HepG2 (cell line): ENCODE data around the gene GALR2. TPM values are rescaled to one million over a fixed set of nuclear protein-coding genes. Genes with fewer than 3 reads are reported as not detected.

Experiments
- GFI1 ChIP-seq: sonication (generic); formaldehyde crosslinking; IDR thresholded peaks from 2 replicates; pipeline ENCODE4 v1.5.0; 2020; ENCODE audit warnings: missing genetic modification reagents, mild to moderate bottlenecking, borderline replicate concordance
- KDM4B ChIP-seq: sonication (generic); formaldehyde crosslinking; IDR thresholded peaks from 2 replicates; pipeline ENCODE4 v1.4.0; 2020; ENCODE audit warnings: missing genetic modification reagents
- NONO ChIP-seq, 2 experiments: fragments of 450-650 bp in 1 of 2; sonication (generic) in 1 of 2; formaldehyde crosslinking in 1 of 2; IDR thresholded peaks in 1 of 2; conservative IDR thresholded peaks in 1 of 2; 2 replicates each; pipeline versions ENCODE4 v1.6.1 to v1.8.0; 2017 to 2022; ENCODE audit warnings: mild to moderate bottlenecking in 1 of 2, missing genetic modification reagents in 1 of 2, moderate library complexity in 1 of 2
- SP2 ChIP-seq: sonication (generic); formaldehyde crosslinking; IDR thresholded peaks from 2 replicates; pipeline ENCODE4 v1.5.1; 2020; ENCODE audit warnings: mild to moderate bottlenecking, missing genetic modification reagents
- THAP11 ChIP-seq: IDR thresholded peaks from 2 replicates; pipeline ENCODE4 v1.6.1; 2016; ENCODE audit warnings: missing biosample characterization, missing genetic modification reagents
- ZBTB7B ChIP-seq: sonication (generic); formaldehyde crosslinking; IDR thresholded peaks from 2 replicates; pipeline ENCODE4 v1.4.0; 2020; ENCODE audit warnings: missing genetic modification reagents
- ZC3H13 ChIP-seq: sonication (generic); formaldehyde crosslinking; IDR thresholded peaks from 2 replicates; pipeline ENCODE4 v1.8.1; 2023; ENCODE audit warnings: mild to moderate bottlenecking, missing genetic modification reagents, moderate library complexity
- ZNF3 ChIP-seq: IDR thresholded peaks from 2 replicates; pipeline ENCODE4 v1.7.0; 2017; ENCODE audit warnings: inconsistent platforms
- ZNF564 ChIP-seq: sonication (generic); formaldehyde crosslinking; IDR thresholded peaks from 2 replicates; pipeline ENCODE4 v1.8.1; 2023; ENCODE audit warnings: mild to moderate bottlenecking, missing genetic modification reagents
- ZNF749 ChIP-seq: sonication (generic); formaldehyde crosslinking; IDR thresholded peaks from 2 replicates; pipeline ENCODE4 v1.8.0; 2022; ENCODE audit warnings: mild to moderate bottlenecking, missing genetic modification reagents, moderate library complexity, borderline replicate concordance
- polyA plus RNA-seq, 8 experiments: library from polyadenylated mRNA; depleted of rRNA in 3 of 8; stranded (reverse) in 7 of 8; unstranded in 1 of 8; fragments of >200 nt; fragmentation: Illumina TruSeq in 4 of 8; extraction: Trizol in 4 of 8; gene quantifications; 2 replicates each; pipeline versions ENCODE4 v1.2.1 to v1.2.3, GENCODE V29; 2011 to 2016; ENCODE audit warnings: low read depth in 4 of 8, missing spikeins in 1 of 8, mixed read lengths in 1 of 8; ENCODE audit not compliant: insufficient read depth in 1 of 8
- total RNA-seq, 5 experiments: library from RNA; depleted of rRNA; stranded (reverse); fragments of >200 nt; fragmentation: Illumina TruSeq; extraction: Trizol; gene quantifications; 2 replicates each; pipeline ENCODE4 v1.2.3, GENCODE V29; 2016; ENCODE audit warnings: low read depth in 1 of 5
- TF ChIP-seq, protein P1 (sequence below): sonication (generic); formaldehyde crosslinking; IDR thresholded peaks from 2 replicates; pipeline ENCODE4 v1.5.0; 2020; ENCODE audit warnings: missing genetic modification reagents
- TF ChIP-seq, protein P2 (sequence below): sonication (generic); formaldehyde crosslinking; IDR thresholded peaks from 2 replicates; pipeline ENCODE4 v1.4.0; 2020; ENCODE audit warnings: missing genetic modification reagents; ENCODE audit errors: not compliant biosample characterization
- TF ChIP-seq, protein P3 (sequence below): sonication (generic); formaldehyde crosslinking; IDR thresholded peaks from 2 replicates; pipeline ENCODE4 v1.4.0; 2020; ENCODE audit warnings: missing genetic modification reagents, mild to moderate bottlenecking, borderline replicate concordance
- TF ChIP-seq, protein P4 (sequence below): sonication (generic); formaldehyde crosslinking; IDR thresholded peaks from 2 replicates; pipeline ENCODE4 v1.4.0; 2020; ENCODE audit warnings: missing genetic modification reagents
- TF ChIP-seq, protein P5 (sequence below), 2 experiments: fragments of 450-650 bp in 1 of 2; sonication (generic) in 1 of 2; formaldehyde crosslinking; IDR thresholded peaks; 2 replicates each; pipeline versions ENCODE4 v1.5.0 to v1.8.0; 2020 to 2022; ENCODE audit warnings: mild to moderate bottlenecking in 1 of 2, missing genetic modification reagents in 1 of 2
- TF ChIP-seq, protein P6 (sequence below): sonication (generic); formaldehyde crosslinking; IDR thresholded peaks from 2 replicates; pipeline ENCODE4 v1.5.0; 2020; ENCODE audit warnings: mild to moderate bottlenecking, missing genetic modification reagents

Gene GALR2
- total and polyA plus RNA-seq, 2 of the 13 experiments (the other 11 are each of a cell fraction or from before 2014, with no cell fraction given) = 0.48 to 0.58 TPM

DNA sequence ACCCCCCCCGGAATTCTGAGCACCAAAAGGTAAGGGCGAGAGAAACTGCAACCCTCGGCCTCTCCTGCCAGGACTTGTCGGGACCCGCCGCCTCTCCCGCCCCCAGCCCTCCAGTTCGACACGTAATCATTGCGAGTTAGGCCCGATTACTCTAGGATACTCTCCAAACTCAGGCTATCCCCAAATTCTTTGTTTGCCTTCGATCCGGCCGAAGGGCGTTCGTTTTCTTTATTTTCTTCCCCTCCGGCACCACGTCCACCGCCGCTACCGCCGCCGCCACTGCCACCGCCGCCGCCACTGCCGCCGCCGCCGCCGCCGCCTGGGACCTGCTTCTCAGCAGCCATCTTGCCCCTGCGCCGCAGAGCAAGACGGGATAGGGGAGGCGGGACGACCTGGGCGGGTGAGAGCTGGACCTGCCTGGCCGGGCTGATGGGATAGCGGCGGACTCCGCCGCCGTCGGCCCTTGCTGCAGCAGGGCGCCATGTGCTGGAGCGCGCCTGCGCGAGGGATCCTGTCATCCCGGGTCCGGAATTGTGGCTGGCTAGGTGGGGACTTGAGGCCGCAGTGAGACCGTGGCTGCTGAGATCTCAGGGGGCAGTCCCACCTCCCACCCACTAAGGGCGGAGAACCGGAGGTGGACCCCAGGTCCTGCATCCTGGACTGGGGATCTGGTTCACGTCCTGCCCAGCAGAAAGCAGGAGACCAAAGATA lies 2.3 kb upstream of the GALR2 start, which contains the start of gene SRP68 (continued):
- TF ChIP-seq, protein P1, sequence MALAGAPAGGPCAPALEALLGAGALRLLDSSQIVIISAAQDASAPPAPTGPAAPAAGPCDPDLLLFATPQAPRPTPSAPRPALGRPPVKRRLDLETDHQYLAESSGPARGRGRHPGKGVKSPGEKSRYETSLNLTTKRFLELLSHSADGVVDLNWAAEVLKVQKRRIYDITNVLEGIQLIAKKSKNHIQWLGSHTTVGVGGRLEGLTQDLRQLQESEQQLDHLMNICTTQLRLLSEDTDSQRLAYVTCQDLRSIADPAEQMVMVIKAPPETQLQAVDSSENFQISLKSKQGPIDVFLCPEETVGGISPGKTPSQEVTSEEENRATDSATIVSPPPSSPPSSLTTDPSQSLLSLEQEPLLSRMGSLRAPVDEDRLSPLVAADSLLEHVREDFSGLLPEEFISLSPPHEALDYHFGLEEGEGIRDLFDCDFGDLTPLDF = 0 out of 2 replicates have a peak, but pooled peaks have one; percentile 69
- TF ChIP-seq NONO (IDR thresholded peaks at IDR 0.05) (no peak), NONO (CRISPR knock-in tag; conservative IDR thresholded peaks at IDR 0.05) (peak; percentile 99), KDM4B (CRISPR knock-in tag) (peak; percentile 97), ZBTB7B (CRISPR knock-in tag) (no peak), ZC3H13 (CRISPR knock-in tag) (peak; percentile 81), GFI1 (CRISPR knock-in tag) (peak; percentile 62; the same call in 1 of the 2 replicates), THAP11 (CRISPR knock-in tag) (peak; percentile 95), ZNF3 (CRISPR knock-in tag) (0 out of 2 replicates have a peak, but pooled peaks have one; percentile 29), ZNF749 (CRISPR knock-in tag) (peak; percentile 96; the same call in 1 of the 2 replicates), ZNF564 (CRISPR knock-in tag) (no peak), SP2 (peak; percentile 76)
- TF ChIP-seq, protein P2, sequence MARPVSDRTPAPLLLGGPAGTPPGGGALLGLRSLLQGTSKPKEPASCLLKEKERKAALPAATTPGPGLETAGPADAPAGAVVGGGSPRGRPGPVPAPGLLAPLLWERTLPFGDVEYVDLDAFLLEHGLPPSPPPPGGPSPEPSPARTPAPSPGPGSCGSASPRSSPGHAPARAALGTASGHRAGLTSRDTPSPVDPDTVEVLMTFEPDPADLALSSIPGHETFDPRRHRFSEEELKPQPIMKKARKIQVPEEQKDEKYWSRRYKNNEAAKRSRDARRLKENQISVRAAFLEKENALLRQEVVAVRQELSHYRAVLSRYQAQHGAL = peak; percentile 40
- TF ChIP-seq, protein P3, sequence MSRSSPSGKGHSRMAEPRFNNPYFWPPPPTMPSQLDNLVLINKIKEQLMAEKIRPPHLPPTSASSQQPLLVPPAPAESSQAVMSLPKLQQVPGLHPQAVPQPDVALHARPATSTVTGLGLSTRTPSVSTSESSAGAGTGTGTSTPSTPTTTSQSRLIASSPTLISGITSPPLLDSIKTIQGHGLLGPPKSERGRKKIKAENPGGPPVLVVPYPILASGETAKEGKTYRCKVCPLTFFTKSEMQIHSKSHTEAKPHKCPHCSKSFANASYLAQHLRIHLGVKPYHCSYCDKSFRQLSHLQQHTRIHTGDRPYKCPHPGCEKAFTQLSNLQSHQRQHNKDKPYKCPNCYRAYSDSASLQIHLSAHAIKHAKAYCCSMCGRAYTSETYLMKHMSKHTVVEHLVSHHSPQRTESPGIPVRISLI (CRISPR knock-in tag) = peak; percentile 56; the same call in 1 of the 2 replicates
- TF ChIP-seq, protein P4, sequence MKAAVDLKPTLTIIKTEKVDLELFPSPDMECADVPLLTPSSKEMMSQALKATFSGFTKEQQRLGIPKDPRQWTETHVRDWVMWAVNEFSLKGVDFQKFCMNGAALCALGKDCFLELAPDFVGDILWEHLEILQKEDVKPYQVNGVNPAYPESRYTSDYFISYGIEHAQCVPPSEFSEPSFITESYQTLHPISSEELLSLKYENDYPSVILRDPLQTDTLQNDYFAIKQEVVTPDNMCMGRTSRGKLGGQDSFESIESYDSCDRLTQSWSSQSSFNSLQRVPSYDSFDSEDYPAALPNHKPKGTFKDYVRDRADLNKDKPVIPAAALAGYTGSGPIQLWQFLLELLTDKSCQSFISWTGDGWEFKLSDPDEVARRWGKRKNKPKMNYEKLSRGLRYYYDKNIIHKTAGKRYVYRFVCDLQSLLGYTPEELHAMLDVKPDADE (CRISPR knock-in tag) = no peak
- TF ChIP-seq, protein P5, sequence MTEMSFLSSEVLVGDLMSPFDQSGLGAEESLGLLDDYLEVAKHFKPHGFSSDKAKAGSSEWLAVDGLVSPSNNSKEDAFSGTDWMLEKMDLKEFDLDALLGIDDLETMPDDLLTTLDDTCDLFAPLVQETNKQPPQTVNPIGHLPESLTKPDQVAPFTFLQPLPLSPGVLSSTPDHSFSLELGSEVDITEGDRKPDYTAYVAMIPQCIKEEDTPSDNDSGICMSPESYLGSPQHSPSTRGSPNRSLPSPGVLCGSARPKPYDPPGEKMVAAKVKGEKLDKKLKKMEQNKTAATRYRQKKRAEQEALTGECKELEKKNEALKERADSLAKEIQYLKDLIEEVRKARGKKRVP (CRISPR knock-in tag; IDR thresholded peaks at IDR 0.05) = peak in 1 of 2 experiments; percentile 63; a peak in 2 of 4 replicates
- TF ChIP-seq, protein P6, sequence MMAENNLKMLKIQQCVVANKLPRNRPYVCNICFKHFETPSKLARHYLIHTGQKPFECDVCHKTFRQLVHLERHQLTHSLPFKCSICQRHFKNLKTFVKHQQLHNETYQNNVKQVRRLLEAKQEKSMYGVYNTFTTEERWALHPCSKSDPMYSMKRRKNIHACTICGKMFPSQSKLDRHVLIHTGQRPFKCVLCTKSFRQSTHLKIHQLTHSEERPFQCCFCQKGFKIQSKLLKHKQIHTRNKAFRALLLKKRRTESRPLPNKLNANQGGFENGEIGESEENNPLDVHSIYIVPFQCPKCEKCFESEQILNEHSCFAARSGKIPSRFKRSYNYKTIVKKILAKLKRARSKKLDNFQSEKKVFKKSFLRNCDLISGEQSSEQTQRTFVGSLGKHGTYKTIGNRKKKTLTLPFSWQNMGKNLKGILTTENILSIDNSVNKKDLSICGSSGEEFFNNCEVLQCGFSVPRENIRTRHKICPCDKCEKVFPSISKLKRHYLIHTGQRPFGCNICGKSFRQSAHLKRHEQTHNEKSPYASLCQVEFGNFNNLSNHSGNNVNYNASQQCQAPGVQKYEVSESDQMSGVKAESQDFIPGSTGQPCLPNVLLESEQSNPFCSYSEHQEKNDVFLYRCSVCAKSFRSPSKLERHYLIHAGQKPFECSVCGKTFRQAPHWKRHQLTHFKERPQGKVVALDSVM (CRISPR knock-in tag) = peak; percentile 55; the same call in 1 of the 2 replicates
